ENCODE results near the gene TMEM72.
A peak's percentile ranks its signal among the peaks of the same experiment; 100 is the strongest.

TMEM72 gene

GRCh38 chr10:44983066-44983894 lies 72.1 kb downstream of the TMEM72 start:
- H3K4me3 ChIP-seq, result no peak overlapping the region
- H3K27ac ChIP-seq, result peak overlapping the region in 2 of 21 experiments; percentile 35 to 89

GRCh38 chr10:44983895-44984278 lies 72.8 kb downstream of the TMEM72 start:
- Histone ChIP-seq H3K4me3 (no peak overlapping the region), H3K27ac (peak overlapping the region in 1 of 21 experiments; percentile 38)

- H3K4me3 ChIP-seq, result no peak overlapping the region
- peak overlapping the region in 4 of 21 experiments; percentile 32 to 40 (median 36) for H3K27ac ChIP-seq
These were observed 73.5 kb downstream of the TMEM72 start for GRCh38 chr10:44984671-44985101.

- H3K27ac ChIP-seq, result peak overlapping the region in 4 of 21 experiments; percentile 32 to 55 (median 38)
- no peak overlapping the region for H3K4me3 ChIP-seq
These were observed 74.1 kb downstream of the TMEM72 start for GRCh38 chr10:44985175-44985681.

GRCh38 chr10:44986179-44986578 lies 75.0 kb downstream of the TMEM72 start:
- no peak overlapping the region for H3K4me3 ChIP-seq
- H3K27ac ChIP-seq, result peak overlapping the region in 3 of 21 experiments; percentile 14 to 55 (median 19)
